SU-DHL-6 (cell line): ENCODE measurements around the gene BANF1.

Experiments
- CTCF ChIP-seq: fragments of 200-600 bp; sonication (generic); IDR thresholded peaks from one replicate; pipeline ENCODE4 v1.5.1; 2017; ENCODE audit warnings: antibody characterized with exemption, mild to moderate bottlenecking, low read length, moderate library complexity; ENCODE audit not compliant: insufficient read depth, poor library complexity, severe bottlenecking
- EZH2phosphoT487 ChIP-seq: fragments of 200-600 bp; sonication (generic), shearing (Covaris generic); conservative IDR thresholded peaks from 2 replicates; pipeline ENCODE4 v1.6.1; 2018; ENCODE audit warnings: mild to moderate bottlenecking, antibody characterized with exemption, low read length, moderate library complexity, mixed read lengths

- TF ChIP-seq CTCF (no peak), EZH2phosphoT487 (no peak)
Observed at GRCh38 chr11:65961267-65962140, 40.8 kb upstream of the BANF1 start, which contains the start of gene SART1.
